OCI-LY7 (cell line): ENCODE results near the gene UBTF. TPM values are rescaled to one million over a fixed set of nuclear protein-coding genes. Genes with fewer than 3 reads are reported as not detected.
A peak's percentile ranks its signal among the peaks of the same experiment; 100 is the strongest.

Experiments
- BruUV-seq: library from RNA; stranded (reverse); fragments of 400-500 nt; replicated peaks from 2 replicates; lab custom pipeline; 2021; lab: Mats Ljungman, UMichigan
- CTCF ChIA-PET: fragments of 300-600 bp; sonication (Branson Sonifier 250); formaldehyde crosslinking; loops from one replicate; lab custom pipeline; 2022; ENCODE audit warnings: antibody characterized with exemption; ENCODE audit not compliant: unreplicated experiment; lab: Charles Lee
- POLR2A ChIA-PET: fragments of 300-600 bp; sonication (Branson Sonifier 250); formaldehyde crosslinking; loops from one replicate; lab custom pipeline; 2022; ENCODE audit warnings: antibody characterized with exemption; lab: Charles Lee
- DNase-seq: peaks from one replicate; pipeline ENCODE4 v3.0.0-alpha.2; 2015; ENCODE audit warnings: low spot score
- H2AFZ ChIP-seq: fragments of 200-600 bp; sonication (generic), shearing (Covaris generic); 2 replicates; pipeline ENCODE4 v1.6.1; 2014; ENCODE audit warnings: mild to moderate bottlenecking, antibody characterized with exemption, low read length, moderate library complexity
- H3K27ac ChIP-seq: fragments of 200-600 bp; sonication (generic); 2 replicates; pipeline ENCODE4 v1.5.1; 2014; ENCODE audit warnings: mixed run types, low read depth, mild to moderate bottlenecking, moderate library complexity, low read length, inconsistent platforms; ENCODE audit not compliant: poor library complexity, severe bottlenecking
- H3K36me3 ChIP-seq: fragments of 200-600 bp; sonication (generic); 2 replicates; pipeline ENCODE4 v1.6.1; 2014; ENCODE audit warnings: mild to moderate bottlenecking, antibody characterized with exemption, low read length, moderate library complexity, mixed read lengths; ENCODE audit not compliant: insufficient read depth
- H3K4me1 ChIP-seq: fragments of 200-600 bp; sonication (generic); 2 replicates; pipeline ENCODE4 v1.5.1; 2014; ENCODE audit warnings: mild to moderate bottlenecking, low read length; ENCODE audit not compliant: insufficient read depth, poor library complexity, severe bottlenecking
- H3K4me2 ChIP-seq: fragments of 200-600 bp; sonication (generic); 2 replicates; pipeline ENCODE4 v1.6.1; 2014; ENCODE audit warnings: mild to moderate bottlenecking, low read length
- H3K4me3 ChIP-seq: fragments of 200-600 bp; sonication (generic); 2 replicates; pipeline ENCODE4 v1.5.1; 2014; ENCODE audit warnings: mild to moderate bottlenecking, low read depth, low read length; ENCODE audit not compliant: poor library complexity, severe bottlenecking
- H3K79me2 ChIP-seq: fragments of 200-600 bp; sonication (generic); 2 replicates; pipeline ENCODE4 v1.6.1; 2016; ENCODE audit warnings: low read depth, mild to moderate bottlenecking, low read length, moderate library complexity, mixed read lengths; ENCODE audit not compliant: insufficient read depth
- H3K9me2 ChIP-seq: fragments of 200-600 bp; sonication (generic); 2 replicates; pipeline ENCODE4 v1.6.1; 2016; ENCODE audit warnings: mild to moderate bottlenecking, low read length, mixed read lengths; ENCODE audit not compliant: insufficient read depth
- H3K9me3 ChIP-seq: fragments of 200-600 bp; sonication (generic); 2 replicates; pipeline ENCODE4 v1.6.1; 2014; ENCODE audit warnings: mild to moderate bottlenecking, mixed run types, low read length, mixed read lengths
- H4K20me1 ChIP-seq: fragments of 200-600 bp; sonication (generic); 2 replicates; pipeline ENCODE4 v1.6.1; 2014; ENCODE audit warnings: mild to moderate bottlenecking, antibody characterized with exemption, low read length, moderate library complexity, mixed read lengths; ENCODE audit not compliant: insufficient read depth
- EZH2phosphoT487 ChIP-seq: fragments of 200-600 bp; sonication (generic); IDR thresholded peaks from 2 replicates; pipeline ENCODE4 v1.6.1; 2018; ENCODE audit warnings: low read depth, borderline replicate concordance, mild to moderate bottlenecking, mixed run types, antibody characterized with exemption, low read length, moderate library complexity, mixed read lengths
- intact Hi-C: fragments of 100-400 bp; cut with micrococcal nuclease; formaldehyde crosslinking; loops from one replicate; pipeline ENCODE4 v1.10.0; 2022; ENCODE audit not compliant: unreplicated experiment
- total RNA-seq, 2 experiments: library from RNA; depleted of rRNA in 1 of 2; stranded (reverse); fragments of >200 nt in 1 of 2; shearing (Covaris generic) in 1 of 2; gene quantifications; 2 replicates each; pipeline ENCODE4 v1.2.3, GENCODE V29; 2014 to 2022
- TF ChIP-seq, protein P1 (sequence below): fragments of 200-600 bp; sonication (generic); conservative IDR thresholded peaks from 2 replicates; pipeline ENCODE4 v1.5.1; 2014; ENCODE audit warnings: mild to moderate bottlenecking, antibody characterized with exemption, low read length, moderate library complexity, mixed read lengths

Gene UBTF
- total RNA-seq, 2 experiments from 2014 or later, result 155 to 215 TPM

DNA sequence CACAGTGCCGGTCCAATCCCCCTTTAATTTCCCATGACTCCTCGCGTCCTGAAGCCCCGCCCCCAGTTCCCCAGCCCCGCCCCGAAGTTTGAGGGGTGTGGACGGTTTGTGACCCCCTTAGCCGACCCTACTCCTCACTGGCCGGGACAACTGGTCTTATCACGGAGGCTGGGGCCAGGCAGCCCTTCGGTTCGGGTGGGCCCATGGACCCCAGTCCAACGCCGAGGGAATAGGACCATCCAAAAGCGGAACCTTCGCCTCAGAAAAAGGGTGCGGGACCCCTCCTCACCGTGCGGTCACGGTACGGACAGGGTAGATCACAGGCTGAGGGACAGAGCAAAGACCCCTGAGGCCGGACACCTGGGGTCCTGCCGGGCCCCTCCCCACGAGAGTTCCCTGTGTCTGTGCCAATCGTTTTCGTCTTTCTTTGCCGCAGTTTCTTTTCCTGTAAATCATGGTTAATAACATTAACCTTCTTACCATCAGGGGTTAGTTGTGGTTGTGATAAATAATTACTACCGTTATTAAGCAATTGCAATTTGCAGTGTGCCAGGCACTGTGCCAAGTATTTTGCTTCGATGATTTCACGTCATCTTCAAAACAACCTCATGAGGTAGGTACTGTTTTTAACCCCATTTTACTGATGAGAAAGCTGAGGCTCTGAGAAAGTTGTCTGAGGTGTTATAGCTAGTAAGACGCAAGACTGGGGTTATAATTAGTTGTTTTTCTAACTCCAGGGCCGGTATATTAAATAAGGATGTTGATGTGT is 32.2 kb downstream of the UBTF start:
- peaks cover 48% of the 10 kb centered on the region for H3K36me3 ChIP-seq
- CTCF ChIA-PET, result interaction anchor here (1.0 to 1.9 kb wide), 2 partner anchors 11 to 16 kb away, joined by 3 to 5 read pairs; no protein-coding TSS in a partner anchor
- H3K9me3 ChIP-seq, result no peaks in the 10 kb centered on the region
- H3K4me2 ChIP-seq, result peak overlapping the region; percentile 90
- H3K4me1 ChIP-seq, result peaks cover 26% of the 10 kb centered on the region
- H2AFZ ChIP-seq, result peak overlapping the region; percentile 70
- POLR2A ChIA-PET, result interaction anchor here (1.1 kb wide), 1 partner anchor 32 kb away, joined by 3 read pairs; no protein-coding TSS in a partner anchor
- peaks cover 18% of the 10 kb centered on the region for H4K20me1 ChIP-seq
- DNase-seq, result no peak
- H3K27ac ChIP-seq, result peak overlapping the region; percentile 68
- peaks cover 50% of the 10 kb centered on the region for H3K79me2 ChIP-seq
- no peak for TF ChIP-seq EZH2phosphoT487
- TF ChIP-seq, protein P1, sequence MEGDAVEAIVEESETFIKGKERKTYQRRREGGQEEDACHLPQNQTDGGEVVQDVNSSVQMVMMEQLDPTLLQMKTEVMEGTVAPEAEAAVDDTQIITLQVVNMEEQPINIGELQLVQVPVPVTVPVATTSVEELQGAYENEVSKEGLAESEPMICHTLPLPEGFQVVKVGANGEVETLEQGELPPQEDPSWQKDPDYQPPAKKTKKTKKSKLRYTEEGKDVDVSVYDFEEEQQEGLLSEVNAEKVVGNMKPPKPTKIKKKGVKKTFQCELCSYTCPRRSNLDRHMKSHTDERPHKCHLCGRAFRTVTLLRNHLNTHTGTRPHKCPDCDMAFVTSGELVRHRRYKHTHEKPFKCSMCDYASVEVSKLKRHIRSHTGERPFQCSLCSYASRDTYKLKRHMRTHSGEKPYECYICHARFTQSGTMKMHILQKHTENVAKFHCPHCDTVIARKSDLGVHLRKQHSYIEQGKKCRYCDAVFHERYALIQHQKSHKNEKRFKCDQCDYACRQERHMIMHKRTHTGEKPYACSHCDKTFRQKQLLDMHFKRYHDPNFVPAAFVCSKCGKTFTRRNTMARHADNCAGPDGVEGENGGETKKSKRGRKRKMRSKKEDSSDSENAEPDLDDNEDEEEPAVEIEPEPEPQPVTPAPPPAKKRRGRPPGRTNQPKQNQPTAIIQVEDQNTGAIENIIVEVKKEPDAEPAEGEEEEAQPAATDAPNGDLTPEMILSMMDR, result no peak
- intact Hi-C loops, result loop anchor here (5.0 kb wide), 2 partner anchors 45 to 115 kb away; partner anchors contain the start of genes G6PC3 and HROB
- BruUV-seq, result no TSS peak
- no peaks in the 10 kb centered on the region for H3K9me2 ChIP-seq
- H3K4me3 ChIP-seq, result peak overlapping the region; percentile 76

DNA sequence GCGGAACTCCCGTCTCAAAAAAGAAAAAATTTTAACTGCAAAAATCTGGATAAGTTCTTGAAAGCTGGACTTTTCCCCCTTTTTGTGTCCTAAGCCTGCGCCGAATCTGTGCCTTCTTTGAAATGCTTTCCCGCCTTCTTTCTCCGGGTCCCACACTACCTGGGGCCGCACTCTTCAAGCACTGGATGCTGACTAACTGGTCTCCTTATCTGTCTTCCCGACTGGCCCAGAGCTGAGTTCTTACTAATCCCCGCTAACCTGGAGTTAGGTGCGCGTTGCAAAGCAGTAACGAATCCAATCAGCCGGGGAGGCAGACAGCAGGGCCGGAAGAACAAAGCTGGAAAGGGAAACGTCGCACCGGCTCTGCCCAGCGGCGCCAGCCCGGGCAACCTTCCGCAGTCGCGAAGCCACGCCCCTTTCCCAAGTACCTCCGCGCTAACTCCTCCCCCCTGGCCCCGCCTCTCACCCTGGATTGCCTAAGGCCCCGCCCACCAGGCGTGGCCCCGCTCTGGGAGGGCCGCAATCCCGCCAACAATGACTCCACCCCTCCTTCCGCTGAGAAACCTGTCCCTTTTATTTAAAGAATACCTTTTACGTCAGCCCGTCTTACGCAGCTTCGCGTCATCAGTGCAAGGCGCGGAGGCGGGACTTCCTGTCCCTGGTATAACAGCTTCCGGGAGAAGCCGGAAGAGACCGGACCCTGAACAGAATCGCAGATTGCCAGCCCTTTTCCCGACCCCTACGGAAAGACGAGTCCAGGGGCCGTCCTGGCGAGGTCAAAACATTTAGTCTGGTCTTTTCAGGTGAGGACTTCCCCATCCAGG is 33.0 kb downstream of the UBTF start, which contains the start of gene TMUB2:
TSS of gene TMUB2 (plus strand) at position 666 of the 824 bp plus-strand sequence. CDS start 737 bp downstream, outside the sequence.
- peak within 1 kb of the TSS; percentile 68 for H3K27ac ChIP-seq
- H3K4me2 ChIP-seq, result peak within 1 kb of the TSS; percentile 96
- intact Hi-C loops, result loop anchor here (1.0 to 5.0 kb wide), 3 partner anchors 44 to 114 kb away; partner anchors contain the start of genes G6PC3, HDAC5 and HROB
- H3K4me1 ChIP-seq, result peaks cover 26% of the 10 kb centered on the region
- no peaks in the 10 kb centered on the region for H3K9me2 ChIP-seq
- no peaks in the 10 kb centered on the region for H3K9me3 ChIP-seq
- peaks cover 18% of the 10 kb centered on the region for H4K20me1 ChIP-seq
- DNase-seq, result peak; percentile 100
- peak within 1 kb of the TSS; percentile 76 for H3K4me3 ChIP-seq
- ChIA-PET POLR2A (interaction anchor here (0.7 to 1.7 kb wide), 7 partner anchors 11 to 1965 kb away, joined by 3 to 7 read pairs (median 3); no protein-coding TSS in a partner anchor), CTCF (interaction anchor here (1.0 to 1.9 kb wide), 2 partner anchors 11 to 17 kb away, joined by 3 to 5 read pairs; no protein-coding TSS in a partner anchor)
- H3K79me2 ChIP-seq, result peaks cover 57% of the 10 kb centered on the region
- no peak for TF ChIP-seq EZH2phosphoT487
- TF ChIP-seq, protein P1, result no peak
- H3K36me3 ChIP-seq, result peaks cover 49% of the 10 kb centered on the region
- BruUV-seq, result TSS peak; percentile 72
- H2AFZ ChIP-seq, result peak within 1 kb of the TSS; percentile 70
